HepG2 (cell line): ENCODE data around the gene SOAT1. TPM values are rescaled to one million over a fixed set of nuclear protein-coding genes. Genes with fewer than 3 reads are reported as not detected.

Experiments used
- AGO1 ChIP-seq: fragments of 200-400 bp; formaldehyde crosslinking; IDR thresholded peaks from 2 replicates; pipeline ENCODE4 v1.6.1; 2017; ENCODE audit warnings: mild to moderate bottlenecking, low read depth, low read length, moderate library complexity; ENCODE audit not compliant: poor library complexity, severe bottlenecking
- BCL6 ChIP-seq: IDR thresholded peaks from 2 replicates; pipeline ENCODE4 v1.6.1; 2016; ENCODE audit warnings: missing genetic modification reagents, missing compliant biosample characterization
- ERF ChIP-seq: IDR thresholded peaks from 2 replicates; pipeline ENCODE4 v1.6.1; 2018; ENCODE audit warnings: missing biosample characterization, missing genetic modification reagents
- FOXC1 ChIP-seq: sonication (generic); formaldehyde crosslinking; IDR thresholded peaks from 2 replicates; pipeline ENCODE4 v1.8.0; 2022; ENCODE audit warnings: mild to moderate bottlenecking, missing genetic modification reagents, borderline replicate concordance
- MTERF4 ChIP-seq: sonication (generic); formaldehyde crosslinking; IDR thresholded peaks from 2 replicates; pipeline ENCODE4 v1.8.0; 2023; ENCODE audit warnings: mild to moderate bottlenecking, missing genetic modification reagents
- NFE2 ChIP-seq: sonication (generic); formaldehyde crosslinking; IDR thresholded peaks from 2 replicates; pipeline ENCODE4 v1.4.0; 2020; ENCODE audit warnings: missing genetic modification reagents
- NONO ChIP-seq, 2 experiments: fragments of 450-650 bp in 1 of 2; sonication (generic) in 1 of 2; formaldehyde crosslinking in 1 of 2; IDR thresholded peaks in 1 of 2; conservative IDR thresholded peaks in 1 of 2; 2 replicates each; pipeline versions ENCODE4 v1.6.1 to v1.8.0; 2017 to 2022; ENCODE audit warnings: mild to moderate bottlenecking in 1 of 2, missing genetic modification reagents in 1 of 2, moderate library complexity in 1 of 2
- SKIL ChIP-seq: sonication (generic); formaldehyde crosslinking; IDR thresholded peaks from 2 replicates; pipeline ENCODE4 v1.8.0; 2022; ENCODE audit warnings: missing genetic modification reagents, mild to moderate bottlenecking, moderate library complexity, borderline replicate concordance
- ZNF205 ChIP-seq: IDR thresholded peaks from 2 replicates; pipeline ENCODE4 v1.6.1; 2018; ENCODE audit warnings: missing biosample characterization, missing genetic modification reagents
- ZNF296 ChIP-seq: sonication (generic); formaldehyde crosslinking; conservative IDR thresholded peaks from 2 replicates; pipeline ENCODE4 v1.5.0; 2020; ENCODE audit warnings: mild to moderate bottlenecking, missing genetic modification reagents
- ZNF318 ChIP-seq: sonication (generic); formaldehyde crosslinking; IDR thresholded peaks from 2 replicates; pipeline ENCODE4 v1.4.0; 2020; ENCODE audit warnings: mild to moderate bottlenecking, missing genetic modification reagents
- ZNF607 ChIP-seq: sonication (generic); formaldehyde crosslinking; IDR thresholded peaks from 2 replicates; pipeline ENCODE4 v1.5.1; 2020; ENCODE audit warnings: missing genetic modification reagents, mild to moderate bottlenecking, borderline replicate concordance
- ZNF619 ChIP-seq: sonication (generic); formaldehyde crosslinking; IDR thresholded peaks from 2 replicates; pipeline ENCODE4 v1.4.0; 2020; ENCODE audit warnings: mild to moderate bottlenecking, missing genetic modification reagents
- ZNF841 ChIP-seq: sonication (generic); formaldehyde crosslinking; IDR thresholded peaks from 2 replicates; pipeline ENCODE4 v1.8.1; 2023; ENCODE audit warnings: missing genetic modification reagents, borderline replicate concordance
- ZSCAN21 ChIP-seq: sonication (generic); formaldehyde crosslinking; IDR thresholded peaks from 2 replicates; pipeline ENCODE4 v1.8.0; 2022; ENCODE audit warnings: mild to moderate bottlenecking, missing genetic modification reagents, moderate library complexity, borderline replicate concordance
- ZSCAN25 ChIP-seq: sonication (generic); formaldehyde crosslinking; IDR thresholded peaks from 2 replicates; pipeline ENCODE4 v1.8.0; 2022; ENCODE audit warnings: mild to moderate bottlenecking, missing genetic modification reagents
- polyA plus RNA-seq, 8 experiments: library from polyadenylated mRNA; depleted of rRNA in 3 of 8; stranded (reverse) in 7 of 8; unstranded in 1 of 8; fragments of >200 nt; fragmentation: Illumina TruSeq in 4 of 8; extraction: Trizol in 4 of 8; gene quantifications; 2 replicates each; pipeline versions ENCODE4 v1.2.1 to v1.2.3, GENCODE V29; 2011 to 2016; ENCODE audit warnings: low read depth in 4 of 8, missing spikeins in 1 of 8, mixed read lengths in 1 of 8; ENCODE audit not compliant: insufficient read depth in 1 of 8
- total RNA-seq, 5 experiments: library from RNA; depleted of rRNA; stranded (reverse); fragments of >200 nt; fragmentation: Illumina TruSeq; extraction: Trizol; gene quantifications; 2 replicates each; pipeline ENCODE4 v1.2.3, GENCODE V29; 2016; ENCODE audit warnings: low read depth in 1 of 5

The SOAT1 gene
- total and polyA plus RNA-seq, 2 of the 13 experiments (the other 11 are each of a cell fraction or from before 2014, with no cell fraction given), result 22.3 to 52.0 TPM

- no peak for TF ChIP-seq ZNF296 (CRISPR knock-in tag)
- TF ChIP-seq BCL6 (CRISPR knock-in tag), result no peak; the same call in 1 of the 2 replicates
- TF ChIP-seq ZSCAN21 (CRISPR knock-in tag), result peak; percentile 71; the same call in 1 of the 2 replicates
- TF ChIP-seq ZNF841 (CRISPR knock-in tag), result no peak
- TF ChIP-seq ZSCAN25 (CRISPR knock-in tag), result peak; percentile 78; the same call in 1 of the 2 replicates
- 0 out of 2 replicates have a peak, but pooled peaks have one; percentile 72 for TF ChIP-seq ZNF619
- peak; percentile 55 for TF ChIP-seq AGO1
- TF ChIP-seq MTERF4, result no peak
- TF ChIP-seq ERF (CRISPR knock-in tag), result 0 out of 2 replicates have a peak, but pooled peaks have one; percentile 47
- TF ChIP-seq ZNF205 (CRISPR knock-in tag), result no peak
- no peak for TF ChIP-seq SKIL (CRISPR knock-in tag)
- TF ChIP-seq NONO (IDR thresholded peaks at IDR 0.05), result no peak
- TF ChIP-seq NONO (CRISPR knock-in tag; conservative IDR thresholded peaks at IDR 0.05), result peak; percentile 34; the same call in 1 of the 2 replicates
- no peak for TF ChIP-seq FOXC1 (CRISPR knock-in tag)
- TF ChIP-seq NFE2 (CRISPR knock-in tag), result peak; percentile 14; the same call in 1 of the 2 replicates
- no peak for TF ChIP-seq ZNF318 (CRISPR knock-in tag)
- no peak for TF ChIP-seq ZNF607 (CRISPR knock-in tag)
Observed at GRCh38 chr1:179293340-179294327, at the start of gene SOAT1 (continued).
